Measurements from ENCODE around the gene NOTUM.
"Not testable (repeated sequence)": the region's sequence is repeated elsewhere in the genome, so short reads cannot be mapped to it uniquely, and the experiment has no call there.

NOTUM gene

DNA sequence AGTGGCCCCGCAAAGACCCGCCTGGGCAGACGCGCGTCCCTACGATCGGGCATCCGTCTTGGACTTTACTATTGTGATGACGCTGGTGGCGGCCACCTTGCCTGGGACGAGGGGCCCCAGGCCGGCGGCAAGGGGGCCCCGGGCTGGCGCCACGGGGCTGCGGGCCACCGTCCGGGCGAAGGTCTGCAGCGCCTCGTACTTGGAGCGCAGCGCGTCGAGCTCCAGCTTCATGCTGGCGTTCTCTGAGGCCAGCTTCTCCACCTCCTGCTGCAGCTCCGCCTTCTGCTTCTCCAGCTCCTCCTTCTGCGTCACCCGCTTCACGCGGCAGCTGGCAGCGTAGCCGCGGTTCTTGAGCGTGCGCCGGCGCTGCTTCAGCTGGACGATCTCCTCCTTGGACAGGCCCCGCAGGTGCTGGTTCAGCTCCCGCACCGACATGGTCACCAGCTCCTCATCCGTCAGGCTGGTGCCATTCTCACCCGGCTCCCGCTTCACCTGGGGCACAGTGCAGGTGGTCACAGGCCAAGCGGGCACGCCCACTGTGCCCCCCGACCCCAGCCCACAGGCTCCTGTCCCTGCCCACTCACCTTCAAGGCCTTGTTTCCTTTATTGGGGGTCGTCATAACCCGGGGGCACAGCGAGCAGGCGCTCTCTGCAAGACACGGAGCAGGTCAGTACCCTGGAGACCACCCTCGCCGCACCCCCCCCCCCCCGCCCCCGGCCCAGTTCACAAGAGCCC is 38.3 kb downstream of the NOTUM start:
- no peak for DNase-seq

DNA sequence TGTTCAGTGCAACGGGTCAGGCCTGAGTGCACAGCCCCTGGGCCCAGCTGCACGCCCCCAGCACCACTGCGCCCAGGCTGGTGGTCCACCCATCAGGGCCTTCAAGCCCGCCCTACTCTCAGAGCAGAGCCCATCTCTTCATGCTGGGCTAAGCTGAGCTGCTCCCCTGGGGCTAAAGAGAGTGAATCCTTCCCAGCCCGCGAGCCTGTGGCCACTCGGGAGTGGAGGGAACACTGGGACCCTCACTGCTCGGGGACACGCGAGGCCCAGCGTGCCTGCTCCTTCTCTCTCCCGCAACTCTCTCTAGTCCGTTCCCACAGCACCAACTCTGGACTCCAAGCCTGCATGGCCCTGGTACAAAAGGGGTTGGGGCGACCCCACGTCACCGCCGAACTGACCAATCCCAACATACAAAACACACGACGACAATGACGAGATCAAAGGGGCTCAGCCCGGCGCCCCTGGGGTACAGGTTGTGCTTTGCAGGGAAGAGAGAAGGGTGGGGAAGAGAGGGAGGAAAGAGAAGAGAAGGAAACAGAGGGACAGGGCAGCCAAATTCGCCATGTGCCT is 38.9 kb downstream of the NOTUM start:
- DNase-seq: no peak

DNA sequence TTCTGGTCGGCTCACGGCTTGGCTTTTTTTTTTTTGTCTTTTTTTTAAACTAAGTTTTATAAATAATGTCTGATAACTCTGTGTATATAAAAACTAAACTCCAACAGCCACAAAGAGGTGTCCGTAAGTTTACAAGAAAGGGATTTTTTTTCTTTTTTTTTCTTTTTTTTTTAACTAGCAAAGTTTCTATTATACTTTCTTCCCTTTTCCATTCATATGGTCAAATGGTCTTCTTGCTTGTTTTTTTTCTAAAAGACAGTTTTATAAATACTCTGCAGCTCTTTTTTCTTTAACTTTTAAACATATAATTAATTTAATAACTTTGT is 39.5 kb downstream of the NOTUM start:
- DNase-seq: no peak

DNA sequence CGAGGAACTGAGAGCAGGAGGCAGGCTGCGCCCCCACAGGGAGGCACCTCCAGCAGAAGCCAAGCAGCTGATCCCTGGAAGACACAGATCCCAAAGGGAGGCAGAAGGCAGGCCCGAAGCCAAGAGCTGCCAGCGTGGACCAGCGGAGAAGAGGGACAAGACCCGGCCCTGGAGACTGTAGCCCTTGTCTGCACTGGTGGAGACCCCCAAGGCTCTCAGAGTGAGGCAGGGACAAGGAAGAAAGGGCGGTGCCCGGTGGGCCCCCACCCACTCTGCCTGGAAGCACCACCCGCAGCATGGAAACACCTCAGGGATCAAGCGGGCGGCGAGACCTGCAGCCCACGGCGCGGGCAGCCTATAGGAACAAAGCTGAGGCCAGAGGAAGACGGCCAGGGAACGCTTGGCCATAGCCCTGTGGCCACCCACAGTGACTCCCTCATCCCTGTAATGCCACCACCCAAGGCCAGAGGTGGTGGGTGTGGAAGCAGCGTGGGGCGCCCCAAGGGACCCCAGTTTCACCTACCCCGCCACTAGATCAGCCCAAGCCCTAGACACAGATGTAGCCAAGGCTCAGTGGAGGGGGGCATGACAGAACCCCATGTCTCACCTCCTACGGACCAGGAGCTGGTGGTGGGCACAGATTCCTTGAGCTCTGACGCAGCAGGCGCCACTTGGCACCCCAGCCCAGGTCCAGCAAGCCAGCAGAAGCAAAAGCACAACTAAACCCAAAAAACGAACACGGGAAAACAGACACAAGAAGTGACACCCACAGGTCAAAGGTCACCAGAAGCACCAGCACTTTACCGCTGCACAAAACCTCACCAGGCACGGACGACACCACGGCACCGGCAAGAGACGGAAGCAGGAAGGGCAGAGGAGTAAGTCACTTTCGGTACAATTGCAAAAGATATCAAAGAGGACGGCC is 40.1 kb downstream of the NOTUM start:
- DNase-seq: peak; percentile 62 to 75

DNA sequence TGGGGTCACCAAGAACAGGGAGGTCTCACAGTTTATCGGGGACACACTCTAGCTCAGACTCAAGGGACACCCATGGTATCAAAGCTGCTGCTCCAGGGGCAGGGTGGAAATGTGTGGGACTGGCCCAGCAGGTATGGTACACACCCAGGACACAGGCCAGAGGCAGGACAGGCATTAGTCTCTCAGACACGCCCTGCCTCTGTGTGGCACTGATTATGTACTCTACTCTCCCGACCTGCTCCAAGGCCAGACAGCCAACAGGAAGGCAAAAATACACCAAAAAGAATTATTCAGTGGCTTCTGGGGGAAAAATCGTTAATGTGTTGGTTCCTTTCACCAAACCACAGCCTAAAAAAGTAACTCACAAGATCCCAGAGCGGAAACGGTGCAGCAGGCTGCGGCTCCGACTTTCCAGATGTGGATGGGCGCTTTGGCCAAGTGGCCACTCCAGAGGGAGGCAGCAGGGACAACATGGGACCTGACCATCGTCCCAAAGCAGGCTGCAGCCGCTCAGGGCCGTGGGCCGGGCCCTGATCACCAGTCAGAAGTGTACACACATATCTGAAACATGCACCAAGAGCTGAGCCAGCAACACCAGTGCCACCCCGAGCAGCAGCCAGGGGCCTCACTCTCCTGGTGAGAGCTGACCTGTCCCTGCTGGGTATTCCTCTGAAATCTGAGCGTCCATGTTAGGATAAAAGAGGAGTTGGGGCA is 42.0 kb downstream of the NOTUM start:
- no peak for DNase-seq

DNA sequence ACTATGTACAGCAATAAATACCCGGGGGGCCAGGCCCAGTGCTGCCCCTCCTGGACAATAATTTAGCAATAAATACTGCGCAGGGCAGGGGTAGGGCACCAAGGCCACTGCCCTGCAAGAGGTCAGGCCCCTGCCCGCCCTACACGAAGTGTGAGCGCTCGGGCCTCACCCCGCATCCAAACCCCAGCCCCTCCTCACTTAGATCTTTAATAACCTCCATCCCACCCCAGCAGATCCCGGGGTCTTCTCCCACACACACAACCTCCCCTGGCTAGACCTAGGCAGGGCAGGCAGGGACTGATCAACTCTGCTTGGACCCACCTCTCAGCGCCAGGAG is 42.7 kb downstream of the NOTUM start:
- DNase-seq: not testable (repeated sequence)

DNA sequence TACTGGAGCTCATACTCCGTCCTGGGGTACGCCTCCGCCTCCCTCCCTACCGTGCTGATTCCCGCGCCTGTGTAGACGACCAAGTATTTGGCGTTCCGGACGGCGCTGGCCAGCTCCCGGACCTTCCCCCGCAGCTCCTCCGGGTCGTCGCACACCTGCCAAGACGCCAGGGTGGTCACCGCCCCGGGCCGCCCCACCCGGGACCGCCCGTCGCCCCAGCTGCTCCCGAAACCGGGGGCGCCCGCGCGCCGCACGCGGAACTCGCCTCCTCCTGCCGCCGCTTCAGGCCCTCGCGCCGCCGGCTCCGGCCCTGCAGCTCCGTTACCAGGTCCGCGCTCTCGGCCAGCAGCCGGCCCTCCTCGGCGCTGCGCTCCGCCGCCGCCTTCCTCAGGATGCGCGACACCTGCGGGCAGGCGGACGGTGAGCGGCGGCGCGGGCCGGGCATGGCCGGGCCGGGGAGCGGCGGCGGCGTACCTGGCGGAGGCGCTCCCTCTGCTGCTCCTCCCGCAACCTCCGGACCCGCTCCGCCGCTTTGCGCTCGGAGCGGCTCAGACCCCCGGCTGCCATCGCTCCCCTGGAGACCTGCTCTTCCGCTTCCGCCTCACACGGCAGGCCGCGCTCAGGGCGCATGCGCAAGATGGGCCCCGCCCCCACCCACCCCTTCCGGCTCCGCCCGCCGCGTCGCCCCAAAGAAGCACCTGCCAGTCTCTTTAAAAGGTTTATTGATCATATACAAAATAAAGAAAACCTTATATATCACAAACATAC is 43.2 kb downstream of the NOTUM start, which contains the start of gene SIRT7:
Gene SIRT7 (minus strand): TSS at position 612 of the 768 bp plus-strand sequence. CDS start 45 bp downstream, at position 567.
- DNase-seq: peak; percentile 82 to 87

DNA sequence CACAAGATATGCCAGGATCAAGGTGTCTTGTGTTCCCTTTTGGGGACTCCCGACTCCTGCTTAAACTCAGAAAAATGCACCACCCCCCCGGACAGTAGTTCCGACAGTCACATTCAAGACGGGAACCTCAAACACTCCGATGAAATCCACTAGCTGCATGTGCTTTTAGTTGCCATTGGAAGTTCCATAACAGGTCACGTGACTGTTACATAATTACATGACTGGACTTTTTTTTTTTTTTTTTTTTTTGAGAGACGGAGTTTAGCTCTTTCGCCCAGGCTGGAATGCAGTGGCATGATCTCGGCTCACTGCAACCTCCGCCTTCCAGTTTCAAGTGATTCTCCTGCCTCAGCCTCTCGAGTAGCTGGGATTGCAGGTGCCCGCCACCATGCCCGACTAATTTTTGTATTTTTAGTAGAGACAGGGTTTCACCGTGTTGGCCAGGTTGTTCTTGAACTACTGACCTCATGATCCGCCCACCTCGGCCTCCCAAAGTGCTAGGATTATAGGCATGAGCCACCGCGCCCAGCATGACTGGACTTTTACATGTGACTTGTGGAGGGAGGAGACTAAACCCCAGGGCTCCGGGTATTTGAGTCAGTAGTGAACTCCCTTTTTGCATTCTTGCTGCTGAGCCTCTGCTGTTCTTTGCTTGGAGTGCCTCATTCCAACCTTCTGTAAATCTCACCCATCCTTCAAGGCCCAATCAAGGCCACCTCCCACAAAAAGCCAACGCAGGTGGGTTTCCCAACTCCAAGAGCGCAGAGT is 44.6 kb downstream of the NOTUM start:
- peak; percentile 78 to 84 for DNase-seq

DNA sequence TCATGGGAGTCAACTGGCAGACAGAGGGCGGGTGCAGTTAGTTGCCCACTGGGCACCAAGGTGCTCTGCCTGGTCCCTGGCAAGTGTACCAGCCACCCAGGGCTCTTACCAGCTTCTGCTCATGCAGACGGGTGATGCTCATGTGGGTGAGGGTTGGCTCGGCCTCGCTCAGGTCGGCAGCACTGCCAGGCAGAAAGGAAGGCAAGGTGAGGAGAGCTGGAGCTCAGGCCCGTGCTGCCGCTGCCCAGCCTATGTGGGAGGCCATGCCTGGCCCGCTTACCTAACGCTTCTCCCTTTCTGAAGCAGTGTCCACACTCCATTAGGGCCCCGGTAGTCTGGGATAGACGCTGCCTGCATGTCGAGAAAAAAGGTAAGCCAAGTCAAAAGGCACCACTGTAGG is 45.7 kb downstream of the NOTUM start:
- no peak for DNase-seq

DNA sequence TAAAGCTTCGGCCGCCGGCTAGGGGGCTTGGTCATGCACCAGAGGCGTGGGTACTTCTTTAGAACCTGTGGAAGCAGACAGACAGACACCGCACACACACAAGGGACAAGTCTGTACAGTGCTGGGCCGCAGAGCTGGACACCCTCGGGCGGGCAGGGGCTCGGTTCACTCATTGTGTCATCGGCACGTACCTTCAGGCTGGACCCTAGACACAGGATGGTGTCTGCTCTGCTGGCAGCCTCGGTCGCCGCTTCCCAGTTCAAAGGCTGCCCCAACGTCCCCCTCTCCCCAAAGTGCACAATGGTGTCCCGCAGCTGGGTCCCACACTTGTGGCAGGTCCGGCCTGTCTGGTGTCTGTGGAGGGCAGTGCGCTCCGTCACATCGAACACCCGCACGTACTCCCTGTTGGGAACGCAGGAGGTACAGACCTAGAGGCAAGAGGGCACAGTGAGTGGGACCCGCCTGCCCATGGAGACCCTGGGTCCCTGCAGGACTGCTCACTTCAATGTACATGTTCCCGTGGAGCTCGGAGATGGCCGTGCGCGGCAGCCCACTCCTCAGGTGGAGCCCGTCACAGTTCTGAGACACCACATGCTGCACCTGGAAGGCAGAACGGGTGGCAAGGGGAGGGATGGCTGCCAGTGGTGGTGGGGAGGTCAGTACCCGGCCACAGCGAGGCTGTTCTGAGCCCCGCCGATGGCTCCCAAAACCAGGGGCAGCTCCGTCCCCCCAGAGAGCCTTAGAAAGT is 46.7 kb downstream of the NOTUM start:
- DNase-seq: no peak

DNA sequence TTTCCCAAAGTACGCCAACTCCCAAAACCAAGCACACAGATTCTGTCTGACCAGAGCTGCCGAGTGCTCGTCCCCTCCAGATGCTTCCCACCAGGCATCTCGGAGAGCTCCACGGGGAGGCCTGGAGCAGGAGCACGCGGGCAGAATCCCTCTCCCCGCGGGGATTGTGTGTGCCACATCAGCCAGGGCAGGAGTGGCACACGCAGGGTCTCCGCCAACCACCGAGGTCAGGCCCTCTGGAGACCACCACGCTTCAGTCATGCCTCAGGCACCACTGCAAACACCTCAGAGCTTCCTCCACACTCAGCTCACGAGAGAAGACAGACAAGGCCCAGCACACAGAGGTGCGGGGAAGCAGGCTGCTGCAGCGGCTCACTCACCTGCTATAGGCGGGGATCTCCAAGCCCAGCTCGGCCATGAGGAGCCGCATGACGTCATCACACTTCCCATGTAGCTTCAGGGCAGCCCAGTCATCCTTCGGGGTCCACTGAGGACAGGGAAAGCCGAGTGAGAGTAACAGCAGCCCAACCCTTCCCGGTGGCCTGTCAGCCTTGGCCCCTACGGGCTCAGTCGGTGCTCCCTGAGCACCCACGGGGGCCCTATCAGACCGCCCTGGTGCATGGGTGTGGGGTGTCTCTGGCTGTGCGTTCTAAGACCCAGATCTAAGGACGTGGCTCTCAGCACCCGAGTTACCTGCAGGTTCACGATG is 47.4 kb downstream of the NOTUM start:
- no peak for DNase-seq

DNA sequence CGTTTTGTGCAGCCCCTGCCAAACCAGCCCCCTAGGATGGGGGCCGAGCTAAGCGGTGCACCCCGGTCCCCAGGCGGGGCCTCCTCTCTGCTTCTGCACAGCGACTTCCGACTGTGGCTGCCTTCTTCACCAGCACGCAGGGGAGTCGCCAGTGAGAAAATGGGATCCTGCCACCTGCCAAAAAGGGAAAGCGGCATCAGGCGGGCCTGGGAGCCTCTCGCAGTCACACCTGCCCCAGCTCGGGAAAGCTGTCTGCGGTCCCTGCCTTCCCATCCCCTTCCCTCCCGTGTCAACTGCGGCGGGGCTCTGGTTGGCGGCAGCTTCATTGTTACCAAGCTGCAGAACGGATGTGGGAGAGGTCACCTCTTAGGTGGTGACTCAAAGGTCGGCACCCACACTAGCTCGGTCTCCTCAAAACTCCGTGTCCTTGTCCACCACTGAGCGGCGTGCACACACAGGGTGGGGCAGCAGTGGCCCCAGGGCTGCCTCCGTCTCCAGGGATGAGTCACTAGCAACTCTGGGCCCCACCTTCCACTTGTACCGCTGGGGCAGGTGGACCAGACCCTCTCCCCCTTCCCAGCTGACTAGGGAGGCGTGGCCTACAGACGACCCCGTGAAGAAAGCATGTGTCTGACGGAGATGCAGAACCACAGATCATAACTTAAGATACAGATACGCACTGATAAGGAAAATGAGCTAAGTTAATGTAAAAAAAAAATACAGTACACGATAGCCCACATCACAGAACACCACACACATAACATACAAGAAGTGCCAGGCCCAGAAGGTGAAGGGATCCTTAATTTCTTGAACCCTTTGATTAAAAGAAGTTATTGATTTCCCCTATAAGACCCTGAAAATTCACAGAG is 48.3 kb downstream of the NOTUM start:
- DNase-seq: no peak

DNA sequence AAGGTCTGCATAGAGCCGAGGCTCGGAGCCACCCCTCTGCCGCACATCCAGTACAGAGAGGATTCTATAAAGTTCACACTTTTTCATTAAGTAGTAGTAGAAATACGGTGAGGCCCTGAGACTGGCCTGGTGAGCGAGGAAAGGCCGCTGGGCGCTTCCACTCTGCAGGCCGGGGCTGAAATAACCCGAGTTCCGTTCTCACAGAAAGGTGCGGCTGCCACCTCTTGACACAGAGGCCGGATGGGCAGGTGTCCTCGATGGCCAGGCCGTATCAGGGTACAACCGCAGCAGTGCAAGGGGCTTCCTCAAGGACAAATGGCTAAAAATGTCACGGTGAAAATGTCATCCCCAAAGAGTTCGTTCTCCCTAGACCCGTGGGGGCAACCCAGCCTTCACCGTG is 49.0 kb downstream of the NOTUM start:
- no peak for DNase-seq

DNA sequence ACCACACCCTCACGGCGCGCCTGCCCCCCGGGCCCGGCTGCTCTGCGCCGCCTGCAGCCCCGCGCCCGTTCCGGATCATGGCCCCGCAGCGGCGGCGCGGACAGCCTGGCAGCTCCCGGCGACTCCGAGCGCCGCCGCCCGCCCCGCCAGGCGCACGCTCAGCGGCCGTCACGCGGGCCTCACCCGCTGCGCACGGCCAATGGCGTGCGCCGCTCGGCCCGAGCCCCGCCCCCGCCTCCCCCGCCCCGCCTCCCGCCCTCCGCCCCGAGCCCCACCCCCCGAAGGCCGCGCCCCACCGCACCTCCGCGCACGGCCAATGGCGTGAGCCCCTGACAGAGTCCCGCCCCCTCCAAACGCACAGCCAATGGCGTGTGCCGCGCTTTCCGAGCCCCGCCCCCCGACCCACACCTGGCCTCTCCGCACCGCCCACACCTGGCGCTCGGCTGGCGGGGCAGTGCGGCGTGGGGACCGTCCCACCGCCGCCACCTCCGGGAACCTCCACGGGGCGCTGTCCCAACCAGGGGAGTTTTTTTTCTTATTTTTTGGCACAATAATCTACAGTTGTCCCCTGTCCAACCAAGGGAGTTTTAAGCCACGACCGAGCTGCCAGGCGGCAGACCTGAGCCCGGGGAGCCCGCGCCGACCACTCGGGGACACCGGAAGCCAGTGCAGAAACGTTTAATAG is 49.6 kb downstream of the NOTUM start, which contains the start of gene PCYT2:
Gene PCYT2 (minus strand): TSS at position 123 of the 685 bp plus-strand sequence. CDS start 44 bp downstream, at position 79.
- peak; percentile 79 to 90 for DNase-seq

DNA sequence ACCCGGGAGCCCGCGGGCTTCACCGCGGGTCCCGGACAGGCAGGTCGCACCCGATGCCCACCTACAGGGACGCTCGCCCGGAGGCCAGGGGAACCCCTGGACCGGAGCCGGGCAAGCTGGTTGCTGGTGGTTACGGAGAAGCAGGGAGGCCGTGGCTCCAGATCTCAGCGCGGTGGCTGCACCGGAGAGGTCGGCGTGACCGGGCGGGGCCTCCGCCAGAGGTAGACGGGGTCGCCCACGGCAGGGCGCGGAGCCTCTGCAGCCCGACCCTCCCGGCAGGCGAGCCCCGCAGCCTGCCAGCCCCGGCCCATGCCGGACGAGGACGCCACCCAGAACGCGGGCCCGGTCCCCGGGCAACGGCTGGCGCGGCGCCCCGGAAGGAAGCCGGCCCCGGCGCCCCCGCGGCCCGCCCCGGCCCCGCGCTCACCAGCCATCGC is 50.1 kb downstream of the NOTUM start:
- DNase-seq: no peak

DNA sequence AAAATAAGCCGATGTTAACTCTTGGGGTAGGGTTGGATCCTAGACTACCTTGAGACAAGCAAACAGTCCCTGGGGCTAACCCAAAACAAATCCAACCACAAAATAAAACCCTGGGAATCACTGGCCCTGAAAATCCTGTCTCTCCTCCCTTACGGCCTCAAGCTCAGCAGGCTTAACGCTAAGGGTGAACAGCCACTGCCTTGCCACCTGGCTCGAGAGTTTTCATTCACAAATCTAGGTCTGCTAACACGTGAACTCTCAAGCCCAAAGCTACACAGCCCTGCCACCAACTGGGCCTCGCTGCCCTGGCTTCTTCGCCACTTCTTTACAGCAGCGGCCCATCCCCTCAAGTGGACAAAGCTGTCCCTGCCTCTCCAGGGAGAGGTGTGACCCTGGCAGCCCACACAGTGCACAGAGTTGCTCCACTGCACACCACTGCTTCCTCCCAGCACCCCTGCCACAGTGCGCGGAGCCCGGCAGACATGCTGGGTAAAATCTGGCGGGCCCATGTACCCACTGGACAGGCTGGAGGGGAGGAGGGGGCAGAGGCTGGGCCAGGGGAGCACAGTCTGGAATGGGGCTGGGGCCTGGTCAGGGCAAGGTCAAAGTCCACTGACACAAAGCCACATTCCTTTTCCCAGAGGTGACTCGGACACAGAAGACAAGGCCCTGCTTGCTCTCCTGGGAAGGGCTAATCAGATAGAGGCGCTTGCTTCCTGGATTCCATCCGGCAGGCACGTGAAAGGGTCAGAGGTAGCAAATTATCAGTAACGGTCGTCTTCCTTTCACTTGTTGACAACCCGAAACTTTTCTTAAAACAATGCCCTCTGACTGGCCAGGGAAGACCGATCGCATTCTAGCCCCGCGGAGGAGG is 50.8 kb downstream of the NOTUM start:
- peak in 1 of 2 donors; percentile 50 for DNase-seq

DNA sequence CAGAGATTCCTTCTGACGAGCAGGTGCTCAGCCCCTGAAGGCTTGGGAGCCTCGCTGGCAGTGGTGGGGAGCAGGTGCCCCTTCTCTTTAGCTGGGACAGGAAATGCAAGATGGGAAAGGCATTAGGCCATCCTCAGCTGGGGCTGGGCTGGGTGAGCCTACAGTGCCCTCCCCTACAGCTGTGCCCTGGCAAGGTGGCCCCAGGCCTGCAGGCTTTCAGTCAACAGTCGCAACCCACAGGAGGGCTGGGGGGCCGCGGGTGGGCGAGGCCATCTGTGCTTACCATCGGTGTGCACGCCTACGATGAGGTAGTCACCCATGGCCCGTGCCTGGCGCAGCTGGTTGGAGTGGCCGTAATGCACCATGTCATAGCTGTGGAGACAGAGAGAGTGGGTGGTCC is 51.8 kb downstream of the NOTUM start:
- no peak for DNase-seq

Measured in inflammatory macrophage (primary cell).